Measurements from ENCODE around the gene S100A13. TPM values are rescaled to one million over a fixed set of nuclear protein-coding genes. Genes with fewer than 3 reads are reported as not detected.

The S100A13 gene
- total RNA-seq, 1 experiment from 2014 or later, result 55.0 TPM

DNA sequence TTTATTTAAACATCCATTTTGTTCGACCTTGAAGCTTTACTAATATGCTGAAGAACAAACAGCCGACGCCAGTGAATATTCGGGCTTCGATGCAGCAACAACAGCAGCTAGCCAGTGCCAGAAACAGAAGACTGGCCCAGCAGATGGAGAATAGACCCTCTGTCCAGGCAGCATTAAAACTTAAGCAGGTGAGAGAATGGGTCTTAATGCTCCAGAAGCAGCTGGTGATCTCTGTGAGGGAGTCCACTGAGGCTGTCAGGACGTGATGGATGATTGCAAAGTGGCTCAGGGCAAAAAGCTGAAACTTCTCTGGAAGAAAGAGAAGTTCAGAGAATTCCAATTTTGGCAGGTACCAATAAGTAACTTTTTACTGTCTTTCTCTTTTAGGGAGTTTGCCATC, 11.0 kb upstream of the S100A13 start:
- Histone ChIP-seq H3K14ac (ENCODE audit: insufficient read depth, low read length) (no peak overlapping the region), H3K56ac (ENCODE audit: insufficient read length, low read depth, low read length) (no peak overlapping the region), H2AK5ac (ENCODE audit: insufficient read length, low read length) (no peak overlapping the region), H3K4me1 (ENCODE audit: insufficient read depth, low read length) (no peaks in the 10 kb centered on the region), H3K27ac (ENCODE audit: insufficient read length, low read depth, low read length) (no peak overlapping the region), H3K18ac (ENCODE audit: insufficient read length, low read depth, low read length) (no peak overlapping the region), H4K20me1 (ENCODE audit: control insufficient read depth, insufficient read depth, insufficient read length) (no peaks in the 10 kb centered on the region), H3K9me3 (ENCODE audit: control insufficient read depth, low read depth, low read length) (no peaks in the 10 kb centered on the region), H3K79me2 (ENCODE audit: insufficient read depth, low read length) (peaks cover 4% of the 10 kb centered on the region; the same call in 1 of the 2 replicates), H3K23ac (ENCODE audit: insufficient read length, low read depth, low read length) (no peak overlapping the region), H3T11ph (ENCODE audit: low read length) (no peak overlapping the region), H3K4me2 (ENCODE audit: insufficient read depth, insufficient read length, low read length) (no peak overlapping the region), H3K79me1 (ENCODE audit: insufficient read depth, low read depth, low read length, poor library complexity, severe bottlenecking) (peaks cover 4% of the 10 kb centered on the region), H2AFZ (ENCODE audit: low read length) (no peak overlapping the region), H3K23me2 (ENCODE audit: insufficient read length, low read depth, low read length, poor library complexity, severe bottlenecking) (peaks cover 11% of the 10 kb centered on the region), H3K4ac (ENCODE audit: low read depth, low read length) (no peak overlapping the region), H2BK120ac (ENCODE audit: low read depth, low read length, poor library complexity, severe bottlenecking) (no peak overlapping the region), H4K91ac (ENCODE audit: insufficient read length, low read depth, low read length) (no peak overlapping the region), H3K9ac (ENCODE audit: extremely low read depth, insufficient read length, low read length) (no peak overlapping the region), H4K5ac (ENCODE audit: insufficient read length, low read depth, low read length) (no peak overlapping the region), H2BK12ac (ENCODE audit: insufficient read length, low read depth, low read length) (no peak overlapping the region), H4K8ac (replicated peaks; ENCODE audit: insufficient read length, low read depth, low read length) (no peak overlapping the region), H3K27me3 (ENCODE audit: insufficient read depth, low read length) (no peaks in the 10 kb centered on the region), H2BK20ac (ENCODE audit: low read depth, low read length, poor library complexity, severe bottlenecking) (no peak overlapping the region), H2BK15ac (ENCODE audit: low read depth, low read length) (no peak overlapping the region), H2BK5ac (ENCODE audit: insufficient read length, low read length) (no peak overlapping the region)
- peaks cover 9 to 13% of the 10 kb centered on the region in 2 experiments for H3K4me1 Mint-ChIP-seq
- TF ChIP-seq, protein P1, sequence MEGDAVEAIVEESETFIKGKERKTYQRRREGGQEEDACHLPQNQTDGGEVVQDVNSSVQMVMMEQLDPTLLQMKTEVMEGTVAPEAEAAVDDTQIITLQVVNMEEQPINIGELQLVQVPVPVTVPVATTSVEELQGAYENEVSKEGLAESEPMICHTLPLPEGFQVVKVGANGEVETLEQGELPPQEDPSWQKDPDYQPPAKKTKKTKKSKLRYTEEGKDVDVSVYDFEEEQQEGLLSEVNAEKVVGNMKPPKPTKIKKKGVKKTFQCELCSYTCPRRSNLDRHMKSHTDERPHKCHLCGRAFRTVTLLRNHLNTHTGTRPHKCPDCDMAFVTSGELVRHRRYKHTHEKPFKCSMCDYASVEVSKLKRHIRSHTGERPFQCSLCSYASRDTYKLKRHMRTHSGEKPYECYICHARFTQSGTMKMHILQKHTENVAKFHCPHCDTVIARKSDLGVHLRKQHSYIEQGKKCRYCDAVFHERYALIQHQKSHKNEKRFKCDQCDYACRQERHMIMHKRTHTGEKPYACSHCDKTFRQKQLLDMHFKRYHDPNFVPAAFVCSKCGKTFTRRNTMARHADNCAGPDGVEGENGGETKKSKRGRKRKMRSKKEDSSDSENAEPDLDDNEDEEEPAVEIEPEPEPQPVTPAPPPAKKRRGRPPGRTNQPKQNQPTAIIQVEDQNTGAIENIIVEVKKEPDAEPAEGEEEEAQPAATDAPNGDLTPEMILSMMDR (conservative IDR thresholded peaks at IDR 0.05), result no peak
- H3K27ac Mint-ChIP-seq, result no peak overlapping the region
- H3K27me3 Mint-ChIP-seq (ENCODE audit: low read depth), result no peaks in the 10 kb centered on the region
- peaks cover 0 to 3% of the 10 kb centered on the region in 2 experiments; a peak in 1 of 5 replicates for H3K9me3 Mint-ChIP-seq
- WGBS (ENCODE audit: extremely low coverage, insufficient read length, low lambda C conversion rate), result no CpG with 5 or more reads among the region's 6 CpGs
- no peak for DNase-seq
- peaks cover 53 to 85% (median 78%) of the 10 kb centered on the region in 3 experiments for H3K36me3 Mint-ChIP-seq (ENCODE audit: insufficient read depth in 1 of 3, low read depth in 3 of 3)
- H3K4me3 Mint-ChIP-seq, result no peak overlapping the region

Measured in H9 (cell line).